ENCODE results near the gene DCAF11.
A peak's percentile ranks its signal among the peaks of the same experiment; 100 is the strongest.

Gene DCAF11

GRCh38 chr14:24146453-24146977 is 31.9 kb downstream of the DCAF11 start, which contains the start of gene PSME2:
PSME2 (minus strand) TSS chr14:24146610; CDS start chr14:24146581, 29 bp downstream.
- 1% methylated on average over 22 of the region's 25 CpGs for WGBS
- Histone ChIP-seq H3K4me1 (ENCODE audit: insufficient read depth, low read length) (peaks cover 10% of the 10 kb centered on the region; the same call in 1 of the 2 replicates), H3K27ac (ENCODE audit: low read depth, low read length) (peak within 1 kb of the TSS; percentile 54), H3K9ac (ENCODE audit: low read depth, low read length) (peak within 1 kb of the TSS; percentile 83), H3K27me3 (ENCODE audit: insufficient read depth, low read length) (no peaks in the 10 kb centered on the region), H3K36me3 (ENCODE audit: insufficient read depth, low read length) (peaks cover 49% of the 10 kb centered on the region), H3K9me3 (ENCODE audit: insufficient read depth, low read depth, low read length) (no peaks in the 10 kb centered on the region), H3K4me3 (ENCODE audit: low read length) (peak within 1 kb of the TSS; percentile 92)

- peak within 1 kb of the TSS; percentile 83 for H3K9ac ChIP-seq (ENCODE audit: low read depth, low read length)
- H3K27me3 ChIP-seq (ENCODE audit: insufficient read depth, low read length), result no peaks in the 10 kb centered on the region
- H3K36me3 ChIP-seq (ENCODE audit: insufficient read depth, low read length), result peaks cover 55% of the 10 kb centered on the region
- under 1% methylated on average over 57 of the region's 57 CpGs for WGBS
- peak within 1 kb of the TSS; percentile 92 for H3K4me3 ChIP-seq (ENCODE audit: low read length)
- no peaks in the 10 kb centered on the region for H3K9me3 ChIP-seq (ENCODE audit: insufficient read depth, low read depth, low read length)
- H3K27ac ChIP-seq (ENCODE audit: low read depth, low read length), result peak within 1 kb of the TSS; percentile 54
- H3K4me1 ChIP-seq (ENCODE audit: insufficient read depth, low read length), result peaks cover 10% of the 10 kb centered on the region; the same call in 1 of the 2 replicates
Observed at GRCh38 chr14:24146978-24147760, 32.6 kb downstream of the DCAF11 start, which contains the start of gene RNF31. RNF31 (plus strand) TSS chr14:24147498; CDS start chr14:24147699, 201 bp downstream.

- H3K36me3 ChIP-seq (ENCODE audit: insufficient read depth, low read length), result peaks cover 63% of the 10 kb centered on the region
- no peak overlapping the region for H3K27ac ChIP-seq (ENCODE audit: low read depth, low read length)
- 10% methylated on average over 29 of the region's 29 CpGs for WGBS
- no peaks in the 10 kb centered on the region for H3K27me3 ChIP-seq (ENCODE audit: insufficient read depth, low read length)
- peaks cover 10% of the 10 kb centered on the region; the same call in 1 of the 2 replicates for H3K4me1 ChIP-seq (ENCODE audit: insufficient read depth, low read length)
- H3K4me3 ChIP-seq (ENCODE audit: low read length), result peak overlapping the region; percentile 91
- peak overlapping the region; percentile 80 for H3K9ac ChIP-seq (ENCODE audit: low read depth, low read length)
- no peaks in the 10 kb centered on the region for H3K9me3 ChIP-seq (ENCODE audit: insufficient read depth, low read depth, low read length)
Observed at GRCh38 chr14:24147761-24148428, 33.3 kb downstream of the DCAF11 start.

GRCh38 chr14:24149302-24149969 is 34.9 kb downstream of the DCAF11 start:
- Histone ChIP-seq H3K4me3 (ENCODE audit: low read length) (no peak overlapping the region), H3K9me3 (ENCODE audit: insufficient read depth, low read depth, low read length) (no peaks in the 10 kb centered on the region), H3K27me3 (ENCODE audit: insufficient read depth, low read length) (no peaks in the 10 kb centered on the region), H3K4me1 (ENCODE audit: insufficient read depth, low read length) (peaks cover 10% of the 10 kb centered on the region; the same call in 1 of the 2 replicates), H3K27ac (ENCODE audit: low read depth, low read length) (no peak overlapping the region), H3K36me3 (ENCODE audit: insufficient read depth, low read length) (peaks cover 56% of the 10 kb centered on the region), H3K9ac (ENCODE audit: low read depth, low read length) (no peak overlapping the region)
- WGBS, result 95% methylated on average over 3 of the region's 3 CpGs

- H3K9ac ChIP-seq (ENCODE audit: low read depth, low read length), result no peak overlapping the region
- no peak overlapping the region for H3K4me3 ChIP-seq (ENCODE audit: low read length)
- no peak overlapping the region for H3K27ac ChIP-seq (ENCODE audit: low read depth, low read length)
- WGBS, result 94% methylated on average over 9 of the region's 9 CpGs
- no peaks in the 10 kb centered on the region for H3K9me3 ChIP-seq (ENCODE audit: insufficient read depth, low read depth, low read length)
- peaks cover 10% of the 10 kb centered on the region; the same call in 1 of the 2 replicates for H3K4me1 ChIP-seq (ENCODE audit: insufficient read depth, low read length)
- no peaks in the 10 kb centered on the region for H3K27me3 ChIP-seq (ENCODE audit: insufficient read depth, low read length)
- peaks cover 56% of the 10 kb centered on the region for H3K36me3 ChIP-seq (ENCODE audit: insufficient read depth, low read length)
Observed at GRCh38 chr14:24150061-24150460, 35.5 kb downstream of the DCAF11 start.

- 96% methylated on average over 9 of the region's 9 CpGs for WGBS
- peaks cover 61% of the 10 kb centered on the region for H3K36me3 ChIP-seq (ENCODE audit: insufficient read depth, low read length)
- H3K27me3 ChIP-seq (ENCODE audit: insufficient read depth, low read length), result no peaks in the 10 kb centered on the region
- no peaks in the 10 kb centered on the region for H3K9me3 ChIP-seq (ENCODE audit: insufficient read depth, low read depth, low read length)
- peaks cover 8% of the 10 kb centered on the region; the same call in 1 of the 2 replicates for H3K4me1 ChIP-seq (ENCODE audit: insufficient read depth, low read length)
- no peak overlapping the region for H3K9ac ChIP-seq (ENCODE audit: low read depth, low read length)
- no peak overlapping the region for H3K4me3 ChIP-seq (ENCODE audit: low read length)
- no peak overlapping the region for H3K27ac ChIP-seq (ENCODE audit: low read depth, low read length)
Observed at GRCh38 chr14:24150567-24150966, 36.0 kb downstream of the DCAF11 start.

GRCh38 chr14:24150993-24151392 is 36.4 kb downstream of the DCAF11 start:
- no peaks in the 10 kb centered on the region for H3K27me3 ChIP-seq (ENCODE audit: insufficient read depth, low read length)
- H3K4me3 ChIP-seq (ENCODE audit: low read length), result no peak overlapping the region
- no peak overlapping the region for H3K9ac ChIP-seq (ENCODE audit: low read depth, low read length)
- H3K9me3 ChIP-seq (ENCODE audit: insufficient read depth, low read depth, low read length), result no peaks in the 10 kb centered on the region
- H3K27ac ChIP-seq (ENCODE audit: low read depth, low read length), result no peak overlapping the region
- peaks cover 4% of the 10 kb centered on the region; the same call in 1 of the 2 replicates for H3K4me1 ChIP-seq (ENCODE audit: insufficient read depth, low read length)
- WGBS, result 94% methylated on average over 8 of the region's 9 CpGs
- peaks cover 65% of the 10 kb centered on the region for H3K36me3 ChIP-seq (ENCODE audit: insufficient read depth, low read length)

GRCh38 chr14:24151404-24152080 is 37.0 kb downstream of the DCAF11 start:
- H3K27ac ChIP-seq (ENCODE audit: low read depth, low read length), result no peak overlapping the region
- no peak overlapping the region for H3K9ac ChIP-seq (ENCODE audit: low read depth, low read length)
- H3K27me3 ChIP-seq (ENCODE audit: insufficient read depth, low read length), result no peaks in the 10 kb centered on the region
- H3K4me1 ChIP-seq (ENCODE audit: insufficient read depth, low read length), result peaks cover 4% of the 10 kb centered on the region; the same call in 1 of the 2 replicates
- H3K4me3 ChIP-seq (ENCODE audit: low read length), result no peak overlapping the region
- H3K9me3 ChIP-seq (ENCODE audit: insufficient read depth, low read depth, low read length), result no peaks in the 10 kb centered on the region
- H3K36me3 ChIP-seq (ENCODE audit: insufficient read depth, low read length), result peaks cover 70% of the 10 kb centered on the region
- 95% methylated on average over 16 of the region's 16 CpGs for WGBS

GRCh38 chr14:24155100-24155499 is 40.5 kb downstream of the DCAF11 start:
- 98% methylated on average over 10 of the region's 10 CpGs for WGBS
- H3K4me3 ChIP-seq (ENCODE audit: low read length), result no peak overlapping the region
- no peaks in the 10 kb centered on the region for H3K9me3 ChIP-seq (ENCODE audit: insufficient read depth, low read depth, low read length)
- H3K9ac ChIP-seq (ENCODE audit: low read depth, low read length), result no peak overlapping the region
- no peaks in the 10 kb centered on the region for H3K27me3 ChIP-seq (ENCODE audit: insufficient read depth, low read length)
- no peak overlapping the region for H3K27ac ChIP-seq (ENCODE audit: low read depth, low read length)
- H3K36me3 ChIP-seq (ENCODE audit: insufficient read depth, low read length), result peaks cover 82% of the 10 kb centered on the region
- H3K4me1 ChIP-seq (ENCODE audit: insufficient read depth, low read length), result no peaks in the 10 kb centered on the region

GRCh38 chr14:24156840-24157239 is 42.3 kb downstream of the DCAF11 start:
- WGBS, result 88% methylated on average over 1 of the region's 1 CpG
- peaks cover 72% of the 10 kb centered on the region for H3K36me3 ChIP-seq (ENCODE audit: insufficient read depth, low read length)
- H3K9ac ChIP-seq (ENCODE audit: low read depth, low read length), result no peak overlapping the region
- no peaks in the 10 kb centered on the region for H3K9me3 ChIP-seq (ENCODE audit: insufficient read depth, low read depth, low read length)
- no peak overlapping the region for H3K27ac ChIP-seq (ENCODE audit: low read depth, low read length)
- peaks cover 3% of the 10 kb centered on the region; the same call in 1 of the 2 replicates for H3K4me1 ChIP-seq (ENCODE audit: insufficient read depth, low read length)
- H3K4me3 ChIP-seq (ENCODE audit: low read length), result no peak overlapping the region
- no peaks in the 10 kb centered on the region for H3K27me3 ChIP-seq (ENCODE audit: insufficient read depth, low read length)

Data from HUES64 (cell line).